HG03565 (cell line): Measurements from ENCODE around the gene IZUMO4.

ENCODE experiments used
- ATAC-seq: cut with Tn5 transposase; IDR thresholded peaks from one replicate; pipeline ENCODE4 v1.9.1; 2021; ENCODE audit warnings: mild to moderate bottlenecking, moderate library complexity; ENCODE audit not compliant: unreplicated experiment

IZUMO4 gene

GRCh38 chr19:2103045-2103707 is 6.5 kb downstream of the IZUMO4 start:
- no peak for ATAC-seq

- ATAC-seq: no peak
Observed at GRCh38 chr19:2108251-2109016, 11.7 kb downstream of the IZUMO4 start.

GRCh38 chr19:2109046-2109864 is 12.5 kb downstream of the IZUMO4 start:
- ATAC-seq: no peak

- no peak for ATAC-seq
Observed at GRCh38 chr19:2110822-2111221, 14.1 kb downstream of the IZUMO4 start.

GRCh38 chr19:2111425-2111824 is 14.7 kb downstream of the IZUMO4 start:
- no peak for ATAC-seq

GRCh38 chr19:2111886-2112285 is 15.2 kb downstream of the IZUMO4 start:
- ATAC-seq: no peak

- no peak for ATAC-seq
Observed at GRCh38 chr19:2112516-2113320, 16.0 kb downstream of the IZUMO4 start.

GRCh38 chr19:2113439-2114211 is 16.9 kb downstream of the IZUMO4 start:
- no peak for ATAC-seq

- ATAC-seq: no peak
Observed at GRCh38 chr19:2114218-2114617, 17.5 kb downstream of the IZUMO4 start.

GRCh38 chr19:2114821-2115220 is 18.1 kb downstream of the IZUMO4 start:
- ATAC-seq: no peak

GRCh38 chr19:2115324-2115723 is 18.6 kb downstream of the IZUMO4 start:
- ATAC-seq: no peak

GRCh38 chr19:2115911-2116426 is 19.3 kb downstream of the IZUMO4 start:
- ATAC-seq: no peak

GRCh38 chr19:2116507-2116906 is 19.8 kb downstream of the IZUMO4 start:
- ATAC-seq: no peak

GRCh38 chr19:2117215-2117960 is 20.7 kb downstream of the IZUMO4 start:
- no peak for ATAC-seq

GRCh38 chr19:2118438-2118837 is 21.7 kb downstream of the IZUMO4 start:
- no peak for ATAC-seq

GRCh38 chr19:2119921-2120785 is 23.4 kb downstream of the IZUMO4 start:
- no peak for ATAC-seq

- ATAC-seq: no peak
Observed at GRCh38 chr19:2120821-2121220, 24.1 kb downstream of the IZUMO4 start.

GRCh38 chr19:2121416-2122051 is 24.8 kb downstream of the IZUMO4 start:
- ATAC-seq: no peak
